GM19043 (cell line): ENCODE measurements around the gene TNFRSF4.

Experiments
- ATAC-seq: cut with Tn5 transposase; IDR thresholded peaks from one replicate; pipeline ENCODE4 v1.9.1; 2021; ENCODE audit warnings: low read depth; ENCODE audit not compliant: unreplicated experiment

The TNFRSF4 gene

DNA sequence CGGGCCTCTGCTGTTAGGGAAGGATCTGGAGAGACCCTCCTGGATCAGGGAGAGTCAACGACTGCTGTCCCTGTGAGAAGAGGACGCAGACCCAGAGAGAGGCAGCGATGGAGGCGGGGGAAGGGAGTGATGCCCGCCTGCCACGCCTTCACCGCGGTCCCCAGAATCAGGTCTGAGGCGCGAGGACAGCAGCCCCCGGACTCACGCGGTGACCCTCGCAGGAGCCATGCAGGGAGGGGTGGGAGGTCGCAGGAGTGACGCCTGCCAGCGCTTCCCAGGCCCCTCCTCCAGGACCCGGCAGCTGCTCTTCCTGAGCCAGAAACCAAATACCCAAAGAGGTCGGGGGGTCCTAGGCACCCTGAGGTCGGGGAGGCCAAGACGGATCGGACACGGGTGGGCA lies 6.2 kb upstream of the TNFRSF4 start:
- ATAC-seq, result no peak

DNA sequence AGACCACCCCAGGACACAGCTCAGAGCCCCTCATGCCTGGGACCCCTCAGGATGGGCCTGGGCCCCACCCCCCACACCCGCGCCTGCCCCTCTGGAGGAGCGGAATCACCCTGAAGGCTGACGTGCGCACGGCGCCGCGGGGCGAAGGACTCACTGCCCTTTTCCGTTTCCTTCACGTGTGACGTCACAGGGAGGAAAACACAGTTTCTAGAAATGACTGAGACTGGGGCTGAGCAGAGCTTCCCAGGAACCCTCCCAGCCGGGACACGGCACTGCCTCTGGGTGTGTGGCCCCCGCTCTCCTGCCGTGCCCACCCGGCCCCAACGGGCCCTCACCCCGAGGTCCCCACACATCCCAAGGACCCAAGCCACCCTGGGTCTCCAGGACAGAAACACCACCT lies 5.4 kb upstream of the TNFRSF4 start:
- no peak for ATAC-seq

DNA sequence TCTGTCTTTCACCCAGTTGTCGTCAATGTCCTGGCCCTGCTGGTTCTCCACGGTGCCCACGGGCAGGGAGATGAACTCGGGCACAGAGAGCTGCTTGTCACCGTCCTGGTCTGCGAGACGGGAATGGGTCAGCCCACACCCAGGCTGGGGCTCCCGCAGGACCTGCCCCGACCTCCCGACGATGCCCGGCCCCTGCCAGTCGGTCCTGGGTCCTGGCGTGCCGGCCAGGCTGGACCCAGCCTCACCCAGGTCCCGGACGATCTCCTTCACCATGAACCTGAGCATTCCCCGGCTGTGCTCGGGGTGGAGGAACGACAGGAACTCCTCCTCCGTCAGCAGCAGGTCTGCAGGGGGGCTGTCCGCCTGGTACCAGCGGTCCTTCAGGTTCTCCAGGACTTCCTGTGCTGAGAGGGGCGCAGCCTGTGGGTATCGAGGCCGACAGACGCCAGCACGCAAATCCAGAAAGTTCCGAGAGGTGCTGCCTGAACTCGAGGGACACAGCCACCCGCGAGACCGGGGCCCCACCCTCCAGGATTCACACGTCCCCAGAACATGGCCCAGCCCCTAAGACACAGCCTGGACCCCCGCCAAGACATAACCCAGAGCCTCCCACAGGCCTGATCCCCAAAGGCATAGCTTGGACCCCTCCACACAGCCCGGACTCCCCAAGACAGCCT lies 4.7 kb upstream of the TNFRSF4 start:
- ATAC-seq, result no peak

DNA sequence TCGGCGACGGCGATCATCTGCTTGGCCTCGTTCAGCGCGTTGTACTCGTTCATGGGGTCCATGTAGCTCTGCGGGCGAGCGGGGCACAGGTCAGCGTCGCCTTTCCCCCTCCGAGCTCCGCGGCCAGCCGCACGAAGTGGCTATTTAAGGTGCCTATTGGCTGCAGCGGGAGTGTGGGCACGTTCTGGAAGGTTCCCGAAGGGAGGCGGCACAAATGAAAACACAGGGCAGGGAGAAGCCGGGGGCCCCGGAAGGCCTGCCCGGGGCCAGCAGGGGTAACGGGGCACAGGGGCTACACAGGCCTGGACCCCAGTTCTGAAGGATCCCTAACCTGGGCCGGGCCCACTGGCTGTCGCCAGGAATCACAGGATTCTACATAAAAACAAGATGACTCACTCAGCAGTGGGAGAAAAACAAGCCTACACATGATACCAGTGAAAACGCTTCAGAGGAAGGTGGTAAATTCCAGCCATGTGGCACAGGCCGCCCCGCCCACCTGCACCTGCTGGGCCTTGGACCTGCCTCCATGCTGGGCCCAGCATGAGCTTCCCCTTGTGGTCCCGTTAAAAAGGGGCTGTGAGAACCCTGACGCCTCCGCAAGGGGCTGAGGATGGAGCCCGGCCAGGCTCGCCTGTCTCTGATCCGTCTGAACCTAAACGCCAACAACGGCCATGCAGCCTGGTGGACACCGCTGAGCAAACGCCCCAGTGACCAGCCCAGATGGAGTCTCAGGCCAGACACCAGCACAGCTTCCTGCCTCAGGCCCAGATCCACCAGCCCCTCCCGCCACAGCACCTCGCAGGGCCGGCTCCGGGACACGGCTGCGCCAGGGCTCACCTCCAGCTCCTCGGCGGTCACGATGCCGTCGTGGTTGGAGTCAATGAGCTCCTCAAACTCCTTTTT lies 3.9 kb upstream of the TNFRSF4 start:
- ATAC-seq, result no peak

DNA sequence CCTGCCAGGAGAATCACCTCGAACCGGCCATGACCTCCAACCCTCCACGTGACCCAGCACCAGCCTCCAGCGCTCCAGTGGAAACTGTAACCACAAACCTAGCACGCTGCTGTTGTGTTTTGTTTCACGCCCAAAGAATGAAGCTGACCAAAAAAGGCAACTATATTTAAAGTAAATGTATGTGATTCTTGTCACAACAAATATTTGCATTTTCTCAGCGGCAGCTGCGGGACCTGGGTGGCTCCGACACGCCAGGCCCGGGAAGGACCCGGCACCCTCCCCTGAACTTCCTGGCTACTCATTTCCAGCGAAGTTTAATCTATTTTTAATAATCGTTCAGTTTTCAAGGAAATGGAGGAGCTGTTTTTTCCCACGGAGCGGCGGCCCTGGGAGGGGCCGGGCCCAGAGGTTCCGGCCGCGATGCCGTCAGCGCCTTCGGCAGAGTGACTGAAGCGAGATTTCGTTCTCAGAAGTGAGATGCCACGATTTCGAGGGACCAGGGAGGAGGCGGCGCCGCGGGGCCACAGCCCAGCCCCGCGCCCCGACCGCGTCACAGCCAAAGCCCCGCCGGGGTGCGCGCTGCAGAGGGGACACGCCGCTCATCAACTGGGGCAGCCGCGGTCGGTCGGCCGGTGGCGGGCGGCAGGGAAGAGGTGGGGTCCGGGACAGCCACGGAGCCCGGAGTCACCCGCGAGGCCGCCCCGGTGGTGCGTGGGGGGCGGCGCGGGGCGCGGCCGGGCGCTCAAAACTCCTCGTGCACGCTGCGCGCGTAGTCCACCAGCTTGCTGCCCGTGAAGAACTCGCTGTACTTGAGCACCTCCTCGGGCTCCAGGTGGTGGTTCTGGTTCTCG lies 3.0 kb upstream of the TNFRSF4 start:
- ATAC-seq, result no peak

DNA sequence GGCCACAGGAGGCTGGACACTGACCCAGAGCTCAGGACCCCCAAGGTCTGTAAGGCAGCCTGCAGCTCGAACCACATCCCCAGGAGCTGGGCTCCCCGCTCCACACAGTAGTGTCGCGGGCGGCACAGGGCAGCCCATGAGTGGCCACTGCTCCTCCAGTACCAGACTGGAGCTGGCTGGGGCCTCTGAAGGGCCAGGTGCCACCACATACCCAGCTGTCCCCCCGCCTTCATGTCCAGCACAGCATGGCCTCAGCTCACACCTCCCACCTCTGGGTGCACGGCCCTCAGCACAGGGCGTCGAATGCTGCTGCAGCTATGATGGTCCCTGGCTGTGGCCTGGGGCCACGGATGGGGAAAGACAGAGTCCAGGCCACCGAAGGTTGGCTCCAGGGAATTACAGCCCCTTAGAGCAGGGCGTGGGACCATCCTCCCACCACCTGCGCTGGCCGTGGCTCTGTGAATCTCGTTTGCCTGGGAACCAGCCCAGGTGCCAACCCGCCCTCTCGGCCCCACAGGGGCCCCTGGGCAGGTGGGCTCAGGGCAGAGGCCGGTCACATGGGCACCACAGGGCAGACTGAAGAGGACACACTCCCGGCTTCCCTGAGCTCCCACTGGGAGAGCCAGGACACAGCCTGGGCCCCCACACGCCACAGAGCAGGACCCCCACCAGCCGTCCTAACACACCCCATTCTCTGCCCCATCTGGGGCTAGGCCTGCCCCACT lies 2.1 kb upstream of the TNFRSF4 start:
- no peak for ATAC-seq

DNA sequence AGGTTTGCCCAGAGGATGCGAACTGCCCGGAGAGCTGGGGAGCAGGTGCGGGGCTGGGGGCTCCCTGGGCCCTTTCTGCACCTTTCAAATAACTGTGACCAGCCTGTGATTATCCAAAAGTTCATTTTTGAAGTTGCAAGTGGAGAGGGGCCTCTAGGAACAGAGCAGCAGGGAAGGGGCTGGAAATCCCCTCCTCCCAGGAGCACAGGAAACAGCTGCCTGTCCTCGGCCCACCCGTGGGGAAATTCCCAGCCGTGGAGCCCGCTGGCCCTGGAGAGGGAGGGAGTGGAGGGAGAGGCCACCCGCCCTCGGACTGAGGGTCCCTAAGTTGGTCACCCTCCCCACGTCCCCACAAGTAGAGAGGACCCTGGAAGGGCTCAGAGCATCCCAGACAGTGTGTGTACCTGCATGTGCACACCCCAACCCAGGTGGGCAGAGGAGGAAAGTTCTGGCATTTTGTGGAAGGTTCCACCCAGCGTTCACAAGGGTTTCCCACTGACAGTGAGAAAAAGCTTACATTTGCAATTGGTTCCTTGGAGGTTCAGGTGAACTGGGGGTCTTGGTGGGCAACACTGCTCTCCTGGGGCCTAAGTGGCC lies 1.2 kb upstream of the TNFRSF4 start:
- ATAC-seq, result no peak

DNA sequence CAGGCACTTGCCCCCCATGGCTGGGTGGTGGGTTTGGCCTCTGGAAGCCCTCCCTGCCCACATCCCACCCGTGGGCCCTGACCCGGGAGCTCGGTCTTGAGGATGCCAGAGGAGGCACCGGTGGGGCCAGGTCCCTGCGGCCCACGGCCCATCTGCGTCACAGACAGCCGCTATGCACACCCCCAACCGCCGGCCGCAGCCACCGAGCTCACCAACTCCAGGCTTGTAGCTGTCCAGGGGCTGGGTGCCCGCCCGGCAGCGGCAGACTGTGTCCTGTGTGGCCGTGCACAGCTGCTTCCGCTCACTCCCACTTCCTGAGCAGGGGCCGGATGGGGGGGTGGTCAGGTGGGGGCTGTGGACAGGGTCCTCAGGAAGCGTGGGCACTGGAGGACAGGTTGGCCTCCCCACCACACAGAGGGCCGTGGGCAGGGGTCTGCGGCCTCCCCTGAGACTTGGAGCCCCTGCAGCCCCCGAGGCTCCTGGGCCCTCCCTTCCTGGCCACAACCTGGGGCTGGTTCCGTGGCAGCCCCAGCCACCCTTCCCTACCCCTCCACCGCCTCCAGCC lies 1.1 kb downstream of the TNFRSF4 start:
- ATAC-seq, result no peak

DNA sequence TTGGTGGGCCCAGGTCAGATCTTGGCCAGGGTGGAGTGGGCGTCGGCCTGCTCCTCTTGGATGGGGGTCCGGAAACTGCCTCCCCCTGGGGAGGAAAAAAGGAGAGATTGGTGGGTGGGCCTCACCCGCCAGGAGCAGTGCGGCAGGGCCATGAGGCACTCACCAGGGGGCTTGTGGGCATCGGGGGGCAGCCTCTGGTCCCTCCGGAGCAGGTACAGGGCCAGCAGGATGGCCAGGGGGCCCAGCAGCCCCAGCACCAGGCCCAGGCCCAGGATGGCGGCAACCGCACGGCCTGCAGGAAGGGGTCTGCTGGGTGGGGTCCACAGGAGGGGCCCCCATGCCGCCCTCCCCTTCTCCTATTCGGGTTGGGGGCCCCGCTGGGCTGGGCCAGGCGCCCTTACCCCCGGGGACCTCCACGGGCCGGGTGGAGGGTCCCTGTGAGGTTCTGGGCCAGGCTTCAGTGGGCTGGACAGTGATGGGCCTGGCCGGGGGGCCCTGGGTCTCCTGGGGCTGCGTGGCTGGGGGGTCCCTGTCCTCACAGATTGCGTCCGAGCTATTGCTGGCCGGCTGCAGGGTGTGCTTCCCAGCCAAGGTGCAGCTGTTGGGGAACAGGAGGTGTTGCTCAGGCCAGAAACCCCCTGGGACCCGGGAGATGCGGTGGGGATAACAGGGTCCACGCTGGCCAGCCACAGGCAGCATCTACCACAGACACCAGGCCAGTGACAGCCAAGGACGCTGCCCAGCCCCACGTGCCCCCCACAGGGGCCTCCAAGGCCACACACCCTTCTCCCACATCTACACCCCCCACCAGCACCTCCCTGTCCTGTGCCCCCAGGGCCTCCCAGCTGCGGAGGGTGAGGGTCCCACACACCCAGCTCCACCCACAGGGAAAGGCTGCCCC lies 2.2 kb downstream of the TNFRSF4 start:
- ATAC-seq, result no peak

DNA sequence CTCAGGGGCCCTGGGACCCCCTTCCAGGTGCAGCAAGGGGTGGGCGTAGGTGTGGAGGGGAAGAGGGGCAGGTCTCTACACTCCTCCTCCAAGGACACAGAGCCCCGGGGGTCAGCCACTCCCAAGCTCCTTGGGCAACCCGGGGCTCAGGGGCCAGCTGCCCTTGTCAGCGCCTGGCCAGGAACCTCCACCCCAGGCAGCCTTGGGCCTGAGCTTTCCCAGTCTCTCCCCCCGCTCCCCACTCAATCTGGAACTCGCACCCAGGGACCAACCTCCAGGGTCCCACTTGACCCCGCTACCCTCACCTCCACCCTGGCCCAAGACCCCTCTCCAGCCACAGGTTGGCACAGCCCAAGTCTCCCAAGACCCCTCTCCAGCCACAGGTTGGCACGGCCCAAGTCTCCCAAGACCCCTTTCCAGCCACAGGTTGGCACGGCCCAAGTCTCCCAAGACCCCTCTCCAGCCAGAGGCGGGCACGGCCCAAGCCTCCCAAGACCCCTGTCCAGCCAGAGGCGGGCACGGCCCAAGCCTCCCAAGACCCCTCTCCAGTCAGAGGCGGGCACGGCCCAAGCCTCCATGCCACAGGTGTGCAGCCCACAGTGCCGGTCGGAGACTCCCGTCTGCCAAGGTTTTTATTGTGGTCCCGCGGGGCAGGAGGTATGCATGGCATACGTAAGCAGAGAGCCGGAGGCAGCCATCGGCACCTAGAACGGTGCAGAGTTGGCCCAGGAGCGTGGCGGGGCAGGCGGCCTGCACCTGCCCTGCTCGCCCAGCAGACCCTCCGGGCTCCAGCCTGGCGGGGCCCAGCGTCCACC lies 3.0 kb downstream of the TNFRSF4 start:
- no peak for ATAC-seq

DNA sequence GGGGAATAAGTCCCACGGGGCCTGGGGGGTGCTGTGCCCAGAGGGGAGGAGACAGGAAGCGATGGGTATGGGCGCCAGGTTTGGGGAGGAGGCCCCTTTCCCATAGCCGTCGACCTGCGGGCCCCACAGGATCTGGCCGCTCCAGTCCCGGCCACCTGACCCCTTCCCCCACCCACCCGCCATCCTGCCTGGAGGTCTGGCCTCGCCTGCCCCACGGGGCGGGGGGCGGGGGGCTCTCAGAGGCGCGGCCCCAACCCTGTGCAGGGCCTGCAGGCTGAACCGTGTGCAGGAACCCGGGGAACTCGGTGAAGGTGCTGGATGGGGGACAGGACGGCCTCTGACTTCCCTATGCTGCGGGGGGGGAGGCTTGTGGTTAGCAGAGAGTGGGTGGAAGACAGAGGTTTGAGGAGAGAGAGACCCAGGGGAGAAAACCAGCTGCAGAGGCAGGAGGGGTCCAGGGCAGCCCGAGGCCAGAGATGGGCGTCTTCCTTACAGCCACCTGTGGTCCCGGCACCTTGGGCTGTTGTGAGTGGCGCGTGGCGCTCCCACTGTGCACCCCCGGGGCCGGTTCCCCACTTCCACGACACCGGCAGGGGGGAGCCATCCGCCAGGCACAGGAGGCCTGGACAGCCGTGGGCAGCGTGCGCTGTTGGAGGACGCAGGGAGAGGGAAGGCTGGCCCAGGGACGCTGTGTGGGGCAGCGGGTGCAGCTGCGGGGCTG lies 5.1 kb downstream of the TNFRSF4 start:
- ATAC-seq, result no peak

DNA sequence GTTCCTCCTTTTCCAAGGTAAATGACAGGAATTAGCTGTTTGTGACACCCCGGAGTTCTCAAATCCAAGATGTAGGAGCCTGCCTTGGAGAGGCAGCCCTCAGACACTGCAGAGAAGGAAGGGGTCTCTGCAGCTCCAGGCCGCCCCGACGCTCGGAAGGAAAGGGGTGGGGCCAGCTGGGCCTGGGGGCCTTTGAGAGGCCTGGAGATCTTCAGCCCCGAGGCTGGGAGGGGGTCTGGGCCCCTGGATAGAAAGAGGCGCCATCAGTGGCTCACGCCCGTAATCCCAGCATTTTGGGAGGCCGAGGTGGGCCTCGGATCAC lies 6.4 kb downstream of the TNFRSF4 start:
- ATAC-seq, result no peak

DNA sequence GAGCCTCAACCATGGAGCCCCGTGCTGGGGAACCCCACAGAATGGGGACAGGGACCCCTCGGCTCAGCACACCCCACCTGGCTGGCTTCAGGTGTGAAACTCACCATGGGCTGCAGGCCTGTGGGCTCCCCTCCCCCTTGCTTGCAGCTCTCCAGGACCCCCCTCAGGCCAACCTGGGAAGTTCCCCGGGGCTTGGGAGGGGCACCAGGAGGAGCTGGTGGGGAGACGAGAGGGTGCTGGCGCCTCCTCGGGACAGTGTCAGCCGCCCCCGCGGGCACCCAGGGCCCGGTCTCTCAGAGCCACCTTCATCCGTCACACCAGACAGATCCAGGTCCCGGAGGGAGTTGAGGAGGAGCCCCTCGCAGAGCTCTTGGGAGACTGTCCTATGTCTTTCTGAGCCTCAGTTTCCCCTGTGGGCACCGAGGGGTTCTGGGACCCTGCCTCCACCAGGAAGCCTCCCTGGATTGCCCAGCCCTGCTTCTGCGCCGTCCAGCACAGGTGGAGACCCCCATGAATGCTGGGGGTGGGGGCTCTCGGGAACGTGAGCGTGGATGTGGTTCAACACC lies 6.9 kb downstream of the TNFRSF4 start:
- ATAC-seq, result no peak

DNA sequence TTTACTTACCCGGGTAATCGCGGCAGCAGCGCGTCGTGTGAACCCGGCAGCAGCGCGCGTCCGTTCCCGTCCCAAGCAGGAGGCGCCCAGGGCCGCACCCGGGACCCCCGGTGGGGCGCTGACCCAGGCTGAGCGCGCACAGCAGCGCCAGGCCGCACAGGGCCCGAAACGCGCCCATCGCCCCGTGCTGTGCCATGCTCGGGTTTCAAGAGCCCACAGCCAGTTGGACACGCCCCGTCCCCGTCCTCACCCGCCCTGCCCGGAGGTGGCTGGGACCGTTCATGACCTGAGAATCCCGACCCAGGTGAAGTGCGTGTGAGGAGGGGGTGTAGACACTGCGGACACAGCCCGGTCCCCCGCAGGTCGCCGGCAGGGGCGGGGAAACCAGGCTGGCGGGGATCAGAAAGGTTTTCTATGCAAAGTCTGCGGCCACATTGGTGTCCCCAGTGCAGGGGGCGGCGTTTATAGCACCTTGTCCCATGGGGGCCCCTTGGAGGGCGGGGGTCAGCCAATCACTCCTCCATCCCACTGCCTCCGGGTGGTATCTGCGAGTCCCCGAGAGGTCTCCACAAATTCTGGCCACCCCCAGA lies 7.5 kb downstream of the TNFRSF4 start, which contains the start of gene TNFRSF18:
TSS of gene TNFRSF18 (minus strand) at position 217 of the 590 bp plus-strand sequence. CDS start at position 196, 21 bp downstream.
- ATAC-seq, result no peak

DNA sequence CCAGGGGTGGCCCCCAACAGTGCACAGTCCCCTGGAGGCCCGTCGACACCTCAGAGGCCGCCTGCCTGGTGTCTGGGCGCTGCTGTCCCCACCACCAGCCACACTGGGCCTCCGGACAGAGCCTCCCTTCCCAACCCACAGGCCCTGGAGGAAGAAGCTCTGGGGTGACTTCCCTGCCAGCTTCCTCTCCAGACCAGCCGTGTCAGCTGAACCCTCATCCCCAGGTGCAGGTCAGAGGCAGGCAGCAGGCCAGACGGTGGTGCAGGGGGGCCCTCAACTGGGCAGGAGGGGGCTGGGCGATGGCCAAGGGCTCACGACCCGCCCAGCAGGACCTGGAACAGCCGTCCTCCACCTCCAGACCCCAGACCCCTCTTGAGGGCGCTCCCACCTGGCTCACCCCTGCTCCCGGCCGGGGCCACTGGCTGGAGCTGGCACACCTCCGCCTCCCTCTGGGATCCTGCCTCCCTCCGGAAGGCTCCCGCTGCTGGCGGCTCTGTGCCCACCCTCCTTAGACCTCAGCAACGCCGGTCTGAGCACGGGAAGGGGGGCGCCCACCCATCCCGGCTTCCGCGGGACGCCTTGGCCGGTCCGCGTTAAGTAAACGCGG lies 8.1 kb downstream of the TNFRSF4 start:
- no peak for ATAC-seq
